Spleen (tissue), 11 donors: ENCODE measurements around the gene PDZD2. TPM values are rescaled to one million over a fixed set of nuclear protein-coding genes. Genes with fewer than 3 reads are reported as not detected.

Source experiments
- DNase-seq: peaks from one replicate; pipeline ENCODE4 v3.0.0-alpha.2; 2020
- H3K27ac ChIP-seq, 8 donors: fragments of 200-600 bp; sonication (generic) in 7 of 8; 1 replicate in 4 of 8; 2 replicates in 4 of 8; pipeline versions ENCODE4 v1.5.0 to v1.8.0; 2016 to 2021; ENCODE audit warnings: inconsistent platforms in 4 of 8, mild to moderate bottlenecking in 4 of 8, moderate library complexity in 1 of 8
- H3K27me3 ChIP-seq, 7 donors: fragments of 200-600 bp; sonication (generic) in 6 of 7; replicated peaks in 1 of 7; 1 replicate in 4 of 7; 2 replicates in 3 of 7; pipeline versions ENCODE4 v1.5.0 to v1.8.0; 2016 to 2021; ENCODE audit warnings: inconsistent platforms in 3 of 7, mild to moderate bottlenecking in 1 of 7
- H3K36me3 ChIP-seq, 6 donors: fragments of 200-600 bp; sonication (generic) in 5 of 6; 1 replicate in 4 of 6; 2 replicates in 2 of 6; pipeline versions ENCODE4 v1.5.0 to v1.8.0; 2016 to 2021; ENCODE audit warnings: inconsistent platforms in 2 of 6
- H3K4me1 ChIP-seq, 6 donors: fragments of 200-600 bp; sonication (generic) in 5 of 6; 1 replicate in 3 of 6; 2 replicates in 3 of 6; pipeline versions ENCODE4 v1.5.0 to v1.8.0; 2016 to 2021; ENCODE audit warnings: inconsistent platforms in 3 of 6
- H3K4me3 ChIP-seq, 8 donors: fragments of 200-600 bp; sonication (generic) in 7 of 8; 1 replicate in 4 of 8; 2 replicates in 4 of 8; pipeline versions ENCODE4 v1.5.0 to v1.8.0; 2016 to 2021; ENCODE audit warnings: inconsistent platforms in 4 of 8, mild to moderate bottlenecking in 4 of 8, moderate library complexity in 2 of 8
- H3K9me3 ChIP-seq, 8 donors: fragments of 200-600 bp; sonication (generic) in 7 of 8; 1 replicate in 4 of 8; 2 replicates in 4 of 8; pipeline versions ENCODE4 v1.5.0 to v1.8.0; 2016 to 2021; ENCODE audit warnings: inconsistent platforms in 4 of 8
- POLR2A ChIP-seq, 3 donors: fragments of 450-650 bp; IDR thresholded peaks; one replicate each; pipeline ENCODE4 v1.5.1; 2017; ENCODE audit warnings: antibody characterized with exemption in 3 of 3, mild to moderate bottlenecking in 1 of 3
- POLR2AphosphoS5 ChIP-seq, 3 donors: sonication (generic); formaldehyde crosslinking; IDR thresholded peaks; one replicate each; pipeline ENCODE4 v1.5.1; 2017; ENCODE audit warnings: antibody characterized with exemption in 3 of 3
- WGBS, 5 donors: extraction: QIAGEN DNeasy Blood & Tissue Kit in 3 of 5; methylation state at CpG; one replicate each; pipeline versions ENCODE4 v1.1.5 to v1.1.7; 2013 to 2018; 5-methylcytosine and 5-hydroxymethylcytosine counted together
- intact Hi-C: fragments of 100-400 bp; cut with DNase I; formaldehyde crosslinking; loops from one replicate; pipeline ENCODE4 v1.15.0; 2023; ENCODE audit warnings: low total_unique reads
- polyA plus RNA-seq, 3 donors: library from polyadenylated mRNA; stranded (reverse); fragments of 200-250 nt; gene quantifications; one replicate each; pipeline ENCODE4 v1.2.1, GENCODE V29; 2013
- total RNA-seq, 7 donors: library from RNA; depleted of rRNA in 3 of 7; stranded (reverse); fragments of >200 nt in 3 of 7; fragmentation: NEBNext Ultra II Directional in 4 of 7; extraction: Animal tissue kit (Norgen Biotek cat#: 25700) in 4 of 7; gene quantifications; one replicate each; pipeline versions ENCODE4 v1.1.0 to v1.2.1, GENCODE V29; 2016 to 2021
- TF ChIP-seq, protein P1 (sequence below), 11 experiments: fragments of 200-600 bp in 7 of 11; fragments of 450-650 bp in 4 of 11; sonication (generic) in 4 of 11; IDR thresholded peaks in 8 of 11; conservative IDR thresholded peaks in 3 of 11; 1 replicate in 7 of 11; 2 replicates in 4 of 11; pipeline versions ENCODE4 v1.4.0 to v1.8.0; 2016 to 2021; ENCODE audit warnings: antibody characterized with exemption in 11 of 11, inconsistent platforms in 4 of 11, mild to moderate bottlenecking in 1 of 11
- donor health status: healthy with polysubstance abuse.
- donor health status: DM: no; HTN: no; CAD: no; lungs with moderate emphysema.
- donor health status: DM: no; HTN: no; CAD: no.
- donor health status: Bipolar disorder and iron deficiency.
- donor health status: healthy.
- donor health status: DM: no; HTN: no; CAD: no.
- donor health status: DM: yes; HTN: yes; CAD: no.

PDZD2 gene
- total and polyA plus RNA-seq, 10 donors, result 0.09 to 4.7 (median 2.4) TPM

DNA sequence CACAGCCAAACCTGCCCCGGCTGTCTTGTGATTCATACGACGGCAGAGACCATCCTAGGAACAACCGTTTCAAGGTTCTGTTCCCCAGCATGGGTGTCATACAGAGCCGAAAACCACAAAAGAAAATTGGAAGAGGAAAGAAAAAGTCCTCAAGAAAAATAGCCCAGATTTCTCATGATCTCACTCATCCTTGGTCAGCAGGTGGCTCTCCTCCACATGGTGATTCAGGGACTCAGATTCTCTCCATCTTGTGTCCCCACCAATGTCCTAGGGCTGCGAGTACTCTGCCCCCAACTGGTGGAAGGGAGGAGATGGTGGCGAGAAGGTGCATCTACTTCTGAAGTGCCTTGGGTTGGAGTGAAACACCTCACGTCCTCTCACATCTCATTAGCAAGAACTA is 25.6 kb downstream of the PDZD2 start:
- Histone ChIP-seq H3K4me1 (no peaks in the 10 kb centered on the region), H3K27me3 (peaks cover 0 to 11% (median 0%) of the 10 kb centered on the region in 7 donors), H3K27ac (no peak overlapping the region), H3K36me3 (no peaks in the 10 kb centered on the region), H3K4me3 (no peak overlapping the region), H3K9me3 (peaks cover 0 to 12% (median 0%) of the 10 kb centered on the region in 8 donors)
- TF ChIP-seq POLR2AphosphoS5 (IDR thresholded peaks at IDR 0.05), result no peak
- 78 to 90% (median 89%) methylated on average over 8 of the region's 8 CpGs for WGBS, 5 donors
- intact Hi-C loops, result no loop called here
- DNase-seq, result no peak

DNA sequence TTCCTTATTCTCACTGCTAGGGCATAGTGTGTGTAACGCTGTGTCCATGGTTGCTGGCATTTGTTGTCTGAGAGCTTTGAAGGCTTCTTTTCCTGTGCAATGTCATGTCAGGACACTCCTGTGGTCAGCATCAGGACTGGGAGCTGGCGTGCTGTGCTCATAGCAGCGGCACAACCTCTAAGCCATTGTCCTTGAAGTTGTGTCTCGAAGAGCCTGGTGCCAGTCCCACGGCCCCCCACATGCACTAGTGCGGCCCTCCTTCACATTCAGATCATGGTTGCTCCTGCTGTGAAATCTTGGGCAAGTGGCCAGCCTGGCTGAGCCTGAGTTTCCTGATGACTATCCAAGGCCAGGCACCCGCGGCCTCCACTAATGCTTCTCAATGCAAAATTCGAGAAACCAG is 32.4 kb downstream of the PDZD2 start:
- peaks cover 0 to 7% (median 0%) of the 10 kb centered on the region in 8 donors for H3K9me3 ChIP-seq
- H3K36me3 ChIP-seq, result no peaks in the 10 kb centered on the region
- H3K4me1 ChIP-seq, result no peaks in the 10 kb centered on the region
- WGBS, 5 donors, result 60 to 78% (median 76%) methylated on average over 7 to 9 of the region's 9 CpGs
- no peak for DNase-seq
- H3K4me3 ChIP-seq, result no peak overlapping the region
- intact Hi-C loops, result no loop called here
- H3K27ac ChIP-seq, result no peak overlapping the region
- TF ChIP-seq, protein P1, sequence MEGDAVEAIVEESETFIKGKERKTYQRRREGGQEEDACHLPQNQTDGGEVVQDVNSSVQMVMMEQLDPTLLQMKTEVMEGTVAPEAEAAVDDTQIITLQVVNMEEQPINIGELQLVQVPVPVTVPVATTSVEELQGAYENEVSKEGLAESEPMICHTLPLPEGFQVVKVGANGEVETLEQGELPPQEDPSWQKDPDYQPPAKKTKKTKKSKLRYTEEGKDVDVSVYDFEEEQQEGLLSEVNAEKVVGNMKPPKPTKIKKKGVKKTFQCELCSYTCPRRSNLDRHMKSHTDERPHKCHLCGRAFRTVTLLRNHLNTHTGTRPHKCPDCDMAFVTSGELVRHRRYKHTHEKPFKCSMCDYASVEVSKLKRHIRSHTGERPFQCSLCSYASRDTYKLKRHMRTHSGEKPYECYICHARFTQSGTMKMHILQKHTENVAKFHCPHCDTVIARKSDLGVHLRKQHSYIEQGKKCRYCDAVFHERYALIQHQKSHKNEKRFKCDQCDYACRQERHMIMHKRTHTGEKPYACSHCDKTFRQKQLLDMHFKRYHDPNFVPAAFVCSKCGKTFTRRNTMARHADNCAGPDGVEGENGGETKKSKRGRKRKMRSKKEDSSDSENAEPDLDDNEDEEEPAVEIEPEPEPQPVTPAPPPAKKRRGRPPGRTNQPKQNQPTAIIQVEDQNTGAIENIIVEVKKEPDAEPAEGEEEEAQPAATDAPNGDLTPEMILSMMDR (IDR thresholded peaks at IDR 0.05 in 8 of 11, conservative IDR thresholded peaks at IDR 0.05 in 3 of 11), result no peak
- TF ChIP-seq POLR2A (IDR thresholded peaks at IDR 0.05), result no peak
- no peak for TF ChIP-seq POLR2AphosphoS5 (IDR thresholded peaks at IDR 0.05)
- peaks cover 0 to 11% (median 0%) of the 10 kb centered on the region in 7 donors for H3K27me3 ChIP-seq

DNA sequence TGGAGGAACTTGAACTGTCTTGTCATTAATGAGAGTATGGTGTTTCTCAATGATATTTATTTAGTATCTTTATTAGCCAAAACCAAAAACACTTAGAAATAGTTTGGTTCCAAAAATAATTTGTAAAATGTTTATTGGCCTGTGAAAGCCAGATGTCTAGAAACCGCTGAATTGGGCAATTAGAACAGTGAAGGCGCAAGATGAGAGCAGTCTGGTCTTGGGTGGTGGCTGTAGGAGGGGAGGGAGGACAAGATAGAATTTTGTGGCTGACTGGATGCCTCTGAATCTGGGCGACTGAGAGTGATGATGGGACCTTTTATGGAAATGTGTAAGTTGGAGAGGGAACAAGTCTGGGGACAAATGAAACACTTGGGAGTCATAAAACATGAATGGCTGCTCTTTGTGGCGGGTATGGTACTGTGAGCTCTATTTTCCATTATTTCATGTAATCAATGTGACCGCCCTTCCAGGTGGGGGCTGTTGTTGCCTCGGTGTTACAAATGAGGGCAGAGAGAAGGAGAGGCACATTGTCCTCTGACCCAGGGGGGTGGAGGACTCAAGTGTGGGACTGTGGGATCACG is 35.5 kb downstream of the PDZD2 start:
- H3K4me1 ChIP-seq, result no peaks in the 10 kb centered on the region
- no peaks in the 10 kb centered on the region for H3K36me3 ChIP-seq
- H3K4me3 ChIP-seq, result no peak overlapping the region
- intact Hi-C loops, result no loop called here
- DNase-seq, result no peak
- TF ChIP-seq POLR2A (IDR thresholded peaks at IDR 0.05) (no peak), POLR2AphosphoS5 (IDR thresholded peaks at IDR 0.05) (no peak)
- TF ChIP-seq, protein P1 (IDR thresholded peaks at IDR 0.05 in 8 of 11, conservative IDR thresholded peaks at IDR 0.05 in 3 of 11), result no peak
- H3K27ac ChIP-seq, result no peak overlapping the region
- peaks cover 0 to 7% (median 0%) of the 10 kb centered on the region in 8 donors for H3K9me3 ChIP-seq
- WGBS, 5 donors, result 86 to 94% (median 88%) methylated on average over 7 of the region's 7 CpGs
- no peaks in the 10 kb centered on the region for H3K27me3 ChIP-seq

DNA sequence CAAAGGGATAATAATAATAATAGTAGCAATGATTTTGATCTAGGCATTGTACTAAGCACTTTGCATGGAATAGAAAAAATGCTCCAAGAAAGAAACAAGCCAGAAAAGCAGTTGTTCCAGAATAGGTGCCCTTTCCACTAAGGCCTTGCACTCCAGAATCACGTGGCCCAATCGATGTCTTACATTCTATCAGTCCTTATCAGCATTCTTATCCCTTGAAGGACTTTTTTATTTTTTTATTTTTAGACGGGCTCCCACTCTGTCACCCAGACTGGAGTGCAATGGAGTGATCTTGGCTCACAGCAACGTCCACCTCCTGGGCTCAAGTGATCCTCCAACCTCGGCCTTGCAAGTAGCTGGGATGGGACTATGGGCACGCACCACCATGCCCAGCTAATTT is 36.5 kb downstream of the PDZD2 start:
- intact Hi-C loops, result no loop called here
- Histone ChIP-seq H3K9me3 (peaks cover 0 to 7% (median 0%) of the 10 kb centered on the region in 8 donors), H3K27me3 (no peaks in the 10 kb centered on the region), H3K36me3 (no peaks in the 10 kb centered on the region), H3K4me1 (no peaks in the 10 kb centered on the region), H3K27ac (no peak overlapping the region), H3K4me3 (no peak overlapping the region)
- DNase-seq, result no peak
- WGBS, 5 donors, result 73 to 86% (median 84%) methylated on average over 6 of the region's 6 CpGs
- TF ChIP-seq POLR2AphosphoS5 (IDR thresholded peaks at IDR 0.05) (no peak), POLR2A (IDR thresholded peaks at IDR 0.05) (no peak)
- TF ChIP-seq, protein P1 (IDR thresholded peaks at IDR 0.05 in 8 of 11, conservative IDR thresholded peaks at IDR 0.05 in 3 of 11), result no peak
